HEK293T (cell line): ENCODE results near the gene PLA2R1.

ENCODE experiments used
- CTCF ChIA-PET: fragments of 350-600 bp; formaldehyde crosslinking; extraction: SDS; loops from one replicate; lab custom pipeline; 2021; ENCODE audit warnings: antibody characterized with exemption, inconsistent platforms; lab: Yijun Ruan, JAX
- POLR2A ChIA-PET: fragments of 350-600 bp; formaldehyde crosslinking; extraction: SDS; loops from one replicate; lab custom pipeline; 2020; ENCODE audit warnings: antibody characterized with exemption, inconsistent platforms; lab: Yijun Ruan, JAX
- DNase-seq: peaks from one replicate; pipeline ENCODE4 v3.0.0; 2012; ENCODE audit warnings: mixed read lengths; ENCODE audit errors: extremely low spot score
- ARNT ChIP-seq: fragments of 450-650 bp; IDR thresholded peaks from 2 replicates; pipeline ENCODE4 v1.6.1; 2017; ENCODE audit warnings: mild to moderate bottlenecking
- BHLHE40 ChIP-seq: fragments of 450-650 bp; IDR thresholded peaks from 2 replicates; pipeline ENCODE4 v1.6.1; 2016; ENCODE audit warnings: mild to moderate bottlenecking, moderate library complexity, borderline replicate concordance
- CTBP1 ChIP-seq: fragments of 450-650 bp; IDR thresholded peaks from 2 replicates; pipeline ENCODE4 v1.6.1; 2016; ENCODE audit warnings: borderline replicate concordance
- ELF4 ChIP-seq: fragments of 450-650 bp; IDR thresholded peaks from 2 replicates; pipeline ENCODE4 v1.6.1; 2017; ENCODE audit warnings: antibody characterized with exemption
- FOXA1 ChIP-seq: fragments of 450-650 bp; IDR thresholded peaks from 2 replicates; pipeline ENCODE4 v1.6.1; 2016; ENCODE audit warnings: mild to moderate bottlenecking
- FOXK2 ChIP-seq: fragments of 450-650 bp; IDR thresholded peaks from 2 replicates; pipeline ENCODE4 v1.6.1; 2016; ENCODE audit warnings: mild to moderate bottlenecking
- FOXM1 ChIP-seq: fragments of 450-650 bp; IDR thresholded peaks from 2 replicates; pipeline ENCODE4 v1.6.1; 2017; ENCODE audit warnings: mild to moderate bottlenecking, borderline replicate concordance
- HDGF ChIP-seq: fragments of 450-650 bp; IDR thresholded peaks from 2 replicates; pipeline ENCODE4 v1.6.1; 2017; ENCODE audit warnings: antibody characterized with exemption, borderline replicate concordance
- L3MBTL2 ChIP-seq: fragments of 450-650 bp; conservative IDR thresholded peaks from 2 replicates; pipeline ENCODE4 v1.6.1; 2016; ENCODE audit warnings: mild to moderate bottlenecking
- LEF1 ChIP-seq: fragments of 450-650 bp; IDR thresholded peaks from 2 replicates; pipeline ENCODE4 v1.6.1; 2017; ENCODE audit warnings: mild to moderate bottlenecking, borderline replicate concordance
- NFRKB ChIP-seq: fragments of 450-650 bp; IDR thresholded peaks from 2 replicates; pipeline ENCODE4 v1.6.1; 2016; ENCODE audit warnings: mild to moderate bottlenecking, moderate library complexity
- PKNOX1 ChIP-seq: fragments of 450-650 bp; IDR thresholded peaks from 2 replicates; pipeline ENCODE4 v1.6.1; 2016
- SP1 ChIP-seq: fragments of 450-650 bp; IDR thresholded peaks from 2 replicates; pipeline ENCODE4 v1.6.1; 2017
- SUZ12 ChIP-seq: fragments of 450-650 bp; IDR thresholded peaks from 2 replicates; pipeline ENCODE4 v1.6.1; 2016; ENCODE audit warnings: mild to moderate bottlenecking
- TARDBP ChIP-seq: fragments of 450-650 bp; IDR thresholded peaks from 2 replicates; pipeline ENCODE4 v1.6.1; 2016
- ZNF384 ChIP-seq: fragments of 450-650 bp; IDR thresholded peaks from 2 replicates; pipeline ENCODE4 v1.6.1; 2016

Gene PLA2R1

GRCh38 chr2:160019374-160020090 is 42.9 kb downstream of the PLA2R1 start:
- CTCF ChIA-PET, result no interaction called here
- POLR2A ChIA-PET, result no interaction called here
- TF ChIP-seq ZNF384 (no peak), L3MBTL2 (no peak), CTBP1 (no peak), SUZ12 (no peak), HDGF (no peak), FOXK2 (no peak), FOXM1 (no peak), LEF1 (no peak), TARDBP (no peak), BHLHE40 (no peak), ARNT (no peak), FOXA1 (no peak), PKNOX1 (no peak), SP1 (no peak)
- DNase-seq, result no peak

- CTCF ChIA-PET, result no interaction called here
- no peak for DNase-seq
These were observed 46.7 kb downstream of the PLA2R1 start for GRCh38 chr2:160015746-160016145.

GRCh38 chr2:160014227-160014626 is 48.2 kb downstream of the PLA2R1 start:
- POLR2A ChIA-PET, result no interaction called here
- no peak for DNase-seq
- no peak for TF ChIP-seq ZNF384
- TF ChIP-seq LEF1, result no peak
- TF ChIP-seq ARNT, result no peak
- no peak for TF ChIP-seq CTBP1
- no peak for TF ChIP-seq TARDBP
- no peak for TF ChIP-seq FOXM1
- TF ChIP-seq L3MBTL2, result no peak
- TF ChIP-seq SUZ12, result no peak
- TF ChIP-seq PKNOX1, result no peak
- no peak for TF ChIP-seq SP1
- no peak for TF ChIP-seq NFRKB
- no peak for TF ChIP-seq HDGF
- no peak for TF ChIP-seq FOXK2
- TF ChIP-seq ELF4, result no peak
- no peak for TF ChIP-seq FOXA1
- TF ChIP-seq BHLHE40, result no peak
- CTCF ChIA-PET, result interaction anchor here (0.6 kb wide), 1 partner anchor 868 kb away, joined by 3 read pairs; no protein-coding TSS in a partner anchor

More at GRCh38 chr2:160015746-160016145, 46.7 kb downstream of the PLA2R1 start:
- POLR2A ChIA-PET, result no interaction called here
- no peak for TF ChIP-seq FOXK2
- TF ChIP-seq FOXM1, result no peak
- no peak for TF ChIP-seq FOXA1
- no peak for TF ChIP-seq LEF1
- no peak for TF ChIP-seq ZNF384
- TF ChIP-seq ARNT, result no peak
- TF ChIP-seq HDGF, result no peak
- no peak for TF ChIP-seq SUZ12
- no peak for TF ChIP-seq ELF4
- no peak for TF ChIP-seq BHLHE40
- no peak for TF ChIP-seq L3MBTL2
- no peak for TF ChIP-seq CTBP1

- no peak for DNase-seq
- POLR2A ChIA-PET, result no interaction called here
- TF ChIP-seq BHLHE40, result no peak
- CTCF ChIA-PET, result no interaction called here
These were observed 51.9 kb downstream of the PLA2R1 start for GRCh38 chr2:160010361-160011145.

- DNase-seq, result no peak
- ChIA-PET CTCF (no interaction called here), POLR2A (no interaction called here)
- no peak for TF ChIP-seq CTBP1
- no peak for TF ChIP-seq FOXK2
- no peak for TF ChIP-seq FOXM1
- no peak for TF ChIP-seq L3MBTL2
- no peak for TF ChIP-seq TARDBP
- TF ChIP-seq PKNOX1, result no peak
- no peak for TF ChIP-seq ZNF384
- TF ChIP-seq HDGF, result no peak
These were observed 55.3 kb downstream of the PLA2R1 start for GRCh38 chr2:160007111-160007510.

GRCh38 chr2:160006475-160006874 is 55.9 kb downstream of the PLA2R1 start:
- TF ChIP-seq FOXA1 (no peak), ZNF384 (no peak), LEF1 (no peak), ARNT (no peak)
- DNase-seq, result no peak
- ChIA-PET POLR2A (no interaction called here), CTCF (no interaction called here)
